Prostate gland (tissue), 2 donors: ENCODE measurements around the gene CHTF18. TPM values are rescaled to one million over a fixed set of nuclear protein-coding genes. Genes with fewer than 3 reads are reported as not detected.

Experiments used
- DNase-seq: peaks from one replicate; pipeline ENCODE4 v3.0.0-alpha.2; 2019; ENCODE audit warnings: low spot score
- H3K27ac ChIP-seq, 2 donors: fragments of 200-600 bp; sonication (generic); 2 replicates each; pipeline ENCODE4 v1.5.1; 2017 to 2019
- H3K27me3 ChIP-seq: fragments of 200-600 bp; sonication (generic); replicated peaks from 2 replicates; pipeline ENCODE4 v1.5.1; 2019; ENCODE audit not compliant: insufficient read depth
- H3K36me3 ChIP-seq, 2 donors: fragments of 200-600 bp; sonication (generic); 1 replicate in 1 of 2; 2 replicates in 1 of 2; pipeline versions ENCODE4 v1.5.1 to v1.8.1; 2017 to 2019
- H3K4me1 ChIP-seq: fragments of 200-600 bp; sonication (generic); replicated peaks from 2 replicates; pipeline ENCODE4 v1.5.1; 2019
- H3K4me3 ChIP-seq, 2 donors: fragments of 200-600 bp; sonication (generic); 2 replicates each; pipeline ENCODE4 v1.5.1; 2017 to 2019
- H3K9me3 ChIP-seq: fragments of 200-600 bp; sonication (generic); 2 replicates; pipeline ENCODE4 v1.5.1; 2017
- POLR2A ChIP-seq: fragments of 450-650 bp; IDR thresholded peaks from one replicate; pipeline ENCODE4 v1.6.1; 2016; ENCODE audit warnings: antibody characterized with exemption, mild to moderate bottlenecking
- POLR2AphosphoS5 ChIP-seq: sonication (generic); formaldehyde crosslinking; IDR thresholded peaks from one replicate; pipeline ENCODE4 v1.6.1; 2017; ENCODE audit warnings: antibody characterized with exemption
- WGBS: methylation state at CpG from one replicate; pipeline ENCODE4 v1.1.5; 2018; 5-methylcytosine and 5-hydroxymethylcytosine counted together
- intact Hi-C: fragments of 100-400 bp; cut with DNase I; formaldehyde crosslinking; loops from one replicate; pipeline ENCODE4 v1.14.2; 2022
- total RNA-seq, 2 donors: library from RNA; depleted of rRNA; stranded (reverse); fragments of >200 nt; gene quantifications; one replicate each; pipeline ENCODE4 v1.1.0, GENCODE V29; 2016
- TF ChIP-seq, protein P1 (sequence below), 4 experiments: fragments of 200-600 bp in 2 of 4; fragments of 450-650 bp in 2 of 4; sonication (generic) in 2 of 4; IDR thresholded peaks; 1 replicate in 3 of 4; 2 replicates in 1 of 4; pipeline ENCODE4 v1.5.1; 2016 to 2019; ENCODE audit warnings: antibody characterized with exemption in 4 of 4, mild to moderate bottlenecking in 2 of 4, moderate library complexity in 2 of 4

Gene CHTF18
- total RNA-seq, 2 donors from 2014 or later: 7.8 to 57.5 TPM

- no peaks in the 10 kb centered on the region for H3K36me3 ChIP-seq
- 51% methylated on average over 33 of the region's 33 CpGs for WGBS
- H3K27me3 ChIP-seq: peaks cover 14% of the 10 kb centered on the region
- no peak for DNase-seq
- no peak overlapping the region for H3K4me3 ChIP-seq
- no peak for TF ChIP-seq POLR2AphosphoS5
- TF ChIP-seq, protein P1, sequence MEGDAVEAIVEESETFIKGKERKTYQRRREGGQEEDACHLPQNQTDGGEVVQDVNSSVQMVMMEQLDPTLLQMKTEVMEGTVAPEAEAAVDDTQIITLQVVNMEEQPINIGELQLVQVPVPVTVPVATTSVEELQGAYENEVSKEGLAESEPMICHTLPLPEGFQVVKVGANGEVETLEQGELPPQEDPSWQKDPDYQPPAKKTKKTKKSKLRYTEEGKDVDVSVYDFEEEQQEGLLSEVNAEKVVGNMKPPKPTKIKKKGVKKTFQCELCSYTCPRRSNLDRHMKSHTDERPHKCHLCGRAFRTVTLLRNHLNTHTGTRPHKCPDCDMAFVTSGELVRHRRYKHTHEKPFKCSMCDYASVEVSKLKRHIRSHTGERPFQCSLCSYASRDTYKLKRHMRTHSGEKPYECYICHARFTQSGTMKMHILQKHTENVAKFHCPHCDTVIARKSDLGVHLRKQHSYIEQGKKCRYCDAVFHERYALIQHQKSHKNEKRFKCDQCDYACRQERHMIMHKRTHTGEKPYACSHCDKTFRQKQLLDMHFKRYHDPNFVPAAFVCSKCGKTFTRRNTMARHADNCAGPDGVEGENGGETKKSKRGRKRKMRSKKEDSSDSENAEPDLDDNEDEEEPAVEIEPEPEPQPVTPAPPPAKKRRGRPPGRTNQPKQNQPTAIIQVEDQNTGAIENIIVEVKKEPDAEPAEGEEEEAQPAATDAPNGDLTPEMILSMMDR (IDR thresholded peaks at IDR 0.05): no peak
- TF ChIP-seq POLR2A: no peak
- no peaks in the 10 kb centered on the region for H3K9me3 ChIP-seq
- no peaks in the 10 kb centered on the region for H3K4me1 ChIP-seq
- H3K27ac ChIP-seq: no peak overlapping the region
- intact Hi-C loops: no loop called here
Observed at GRCh38 chr16:804193-805048, 16.0 kb downstream of the CHTF18 start.

DNA sequence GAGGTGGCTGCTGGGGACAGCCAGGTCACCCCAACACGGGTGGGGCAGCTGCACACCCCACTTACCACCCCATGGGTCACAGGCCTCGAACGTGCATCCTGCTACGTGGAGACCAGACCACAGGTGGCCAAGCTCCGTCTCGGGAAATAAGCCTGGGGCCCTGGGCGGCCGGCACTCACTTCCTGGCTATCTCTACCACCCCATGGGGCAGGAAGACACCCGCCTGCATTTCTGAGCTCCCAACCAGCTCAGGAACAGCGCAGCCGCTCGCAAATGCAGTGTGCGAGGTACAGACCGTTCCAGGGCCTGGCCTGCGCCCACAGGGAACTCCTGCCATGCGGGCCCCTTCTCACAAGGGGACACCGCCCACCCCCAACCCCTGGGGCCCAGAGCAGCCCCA, 17.1 kb downstream of the CHTF18 start:
- H3K4me1 ChIP-seq: no peaks in the 10 kb centered on the region
- intact Hi-C loops: no loop called here
- no peak for DNase-seq
- TF ChIP-seq POLR2A (no peak), POLR2AphosphoS5 (no peak)
- TF ChIP-seq, protein P1 (IDR thresholded peaks at IDR 0.05): no peak
- 83% methylated on average over 17 of the region's 17 CpGs for WGBS
- no peaks in the 10 kb centered on the region for H3K9me3 ChIP-seq
- no peaks in the 10 kb centered on the region for H3K36me3 ChIP-seq
- H3K27me3 ChIP-seq: peaks cover 3% of the 10 kb centered on the region
- no peak overlapping the region for H3K4me3 ChIP-seq
- H3K27ac ChIP-seq: no peak overlapping the region

DNA sequence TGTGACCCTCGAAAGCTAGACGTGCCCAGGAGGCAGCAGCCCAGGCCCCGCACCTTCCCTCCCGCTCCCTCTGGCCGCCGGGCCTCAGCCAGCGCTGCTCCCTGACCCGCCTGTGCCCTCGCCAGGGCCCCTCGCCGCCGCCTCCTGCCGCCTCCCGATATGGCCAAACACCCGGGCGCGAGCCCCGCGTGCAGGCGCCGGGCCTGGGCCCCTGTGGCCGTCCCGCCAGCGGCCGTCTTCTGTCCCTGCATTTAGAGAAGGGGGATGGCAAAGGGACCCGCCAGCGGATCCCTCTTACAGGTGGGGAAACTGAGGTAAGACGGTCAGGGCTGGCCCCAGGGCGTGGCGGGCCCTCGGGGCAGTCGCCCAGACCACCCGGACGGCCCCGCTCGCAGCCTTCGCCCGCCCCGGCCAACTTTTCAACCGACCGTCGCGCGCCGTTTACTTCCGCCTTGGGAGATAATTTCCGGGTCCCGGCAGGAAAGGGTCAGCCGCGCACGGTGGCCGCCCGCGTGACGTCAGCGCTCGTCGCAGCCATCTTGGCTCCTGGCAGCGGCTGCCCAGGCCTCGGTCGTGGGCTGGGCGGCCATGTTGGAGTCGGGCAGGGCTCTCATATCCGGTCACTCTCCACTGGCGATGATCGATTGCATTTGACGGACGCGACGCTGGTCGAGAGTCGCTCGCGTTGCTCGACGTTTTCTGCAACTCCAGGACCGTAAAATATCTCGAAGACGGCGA, 19.1 kb downstream of the CHTF18 start:
- H3K36me3 ChIP-seq: no peaks in the 10 kb centered on the region
- DNase-seq: peak; percentile 88
- H3K4me3 ChIP-seq: peak overlapping the region; percentile 61 to 65
- H3K4me1 ChIP-seq: no peaks in the 10 kb centered on the region
- H3K27me3 ChIP-seq: no peaks in the 10 kb centered on the region
- TF ChIP-seq POLR2AphosphoS5 (peak; percentile 91), POLR2A (peak; percentile 56)
- TF ChIP-seq, protein P1 (IDR thresholded peaks at IDR 0.05): peak in 1 of 4 experiments; percentile 10
- H3K9me3 ChIP-seq: no peaks in the 10 kb centered on the region
- WGBS: 32% methylated on average over 78 of the region's 80 CpGs
- intact Hi-C loops: no loop called here
- peak overlapping the region; percentile 72 to 77 for H3K27ac ChIP-seq

- Histone ChIP-seq H3K27me3 (no peaks in the 10 kb centered on the region), H3K36me3 (no peaks in the 10 kb centered on the region), H3K9me3 (no peaks in the 10 kb centered on the region), H3K27ac (peak overlapping the region in 1 of 2 donors; percentile 77), H3K4me1 (no peaks in the 10 kb centered on the region), H3K4me3 (peak overlapping the region; percentile 61 to 65)
- no peak for DNase-seq
- TF ChIP-seq POLR2AphosphoS5: no peak
- no peak for TF ChIP-seq POLR2A
- TF ChIP-seq, protein P1 (IDR thresholded peaks at IDR 0.05): no peak
- intact Hi-C loops: no loop called here
- 30% methylated on average over 18 of the region's 19 CpGs for WGBS
Observed at GRCh38 chr16:808085-808386, 19.6 kb downstream of the CHTF18 start.
